COLO668 (cell line): ENCODE data around the gene SEMA3A.

Source experiments
- DNase-seq: peaks from one replicate; lab custom pipeline; 2025; ENCODE audit not compliant: unreplicated experiment; lab: John Stamatoyannopoulos, UW

The SEMA3A gene

DNA sequence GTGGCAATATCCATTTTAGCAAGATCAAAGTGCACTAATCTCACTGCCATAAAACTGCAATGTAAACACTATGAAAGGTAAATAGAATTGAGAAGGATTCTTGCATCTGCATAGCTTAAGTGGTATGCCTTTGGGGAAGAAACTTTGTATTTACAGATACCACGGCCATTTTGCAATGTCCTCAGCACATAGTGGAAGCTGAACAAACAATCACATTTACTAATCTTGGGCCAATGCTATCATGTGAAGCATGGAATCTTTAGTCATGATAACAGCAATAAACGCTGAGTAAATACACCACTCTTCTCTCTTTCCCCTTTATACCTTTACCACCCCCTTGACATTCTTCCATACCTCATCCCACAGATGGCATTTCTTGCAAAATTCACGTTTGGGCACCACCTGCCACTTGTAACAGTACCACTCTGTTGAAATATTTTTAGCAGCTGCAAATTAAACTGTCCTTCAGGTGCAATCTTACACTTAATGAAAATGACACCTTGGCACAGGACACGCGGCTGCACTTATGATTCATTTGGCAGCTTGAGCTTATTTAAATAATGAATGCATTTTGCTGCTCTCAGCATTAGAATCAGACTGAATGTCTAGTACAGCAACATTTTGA is 171.8 kb downstream of the SEMA3A start:
- peak; percentile 55 for DNase-seq

DNA sequence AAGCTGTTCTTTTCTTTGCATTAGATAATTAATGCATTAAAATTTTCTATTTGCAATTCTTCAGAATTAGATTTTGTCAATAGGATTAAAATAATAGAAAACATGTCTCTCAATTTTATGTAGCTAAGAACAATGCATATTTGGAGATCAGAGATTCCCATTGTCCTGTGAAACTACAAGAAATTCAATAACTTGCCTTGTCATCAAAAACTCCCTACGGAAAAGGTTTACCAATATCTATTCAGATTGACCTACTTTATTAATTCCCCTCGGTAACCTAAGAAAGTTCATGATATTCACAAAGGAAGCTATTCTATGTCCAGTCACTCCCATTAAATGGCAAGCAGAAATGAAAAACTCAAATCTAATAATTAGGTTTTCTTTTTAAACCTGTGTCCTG is 172.6 kb downstream of the SEMA3A start:
- DNase-seq: no peak

DNA sequence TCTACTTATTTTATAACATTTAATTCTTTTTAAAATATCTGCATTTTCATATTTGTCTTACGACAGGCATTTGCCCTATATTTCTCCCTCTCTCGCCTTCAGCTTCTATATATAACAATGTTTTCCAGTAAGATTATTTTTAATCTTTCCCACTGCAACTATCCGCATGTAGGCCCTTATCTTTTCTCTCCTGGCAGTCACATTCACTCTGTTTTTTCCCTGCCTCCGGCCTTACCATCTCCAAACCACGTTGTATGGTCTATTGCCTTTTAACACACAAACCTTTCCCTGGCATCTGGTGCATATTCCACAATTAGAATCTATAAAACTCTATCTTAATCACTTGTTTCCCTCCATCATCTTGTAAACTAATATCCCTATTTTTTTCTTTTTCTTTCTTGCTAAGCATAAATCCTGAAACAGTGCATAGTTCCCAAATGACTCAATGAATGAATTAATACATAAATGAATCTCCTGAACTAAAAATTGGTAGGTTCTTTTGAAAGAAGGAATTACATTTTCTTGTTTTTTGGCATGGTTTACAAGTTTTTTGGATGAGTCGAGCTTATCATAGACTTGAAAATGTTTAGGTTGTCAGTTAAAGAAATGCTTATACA is 173.2 kb downstream of the SEMA3A start:
- DNase-seq: no peak

DNA sequence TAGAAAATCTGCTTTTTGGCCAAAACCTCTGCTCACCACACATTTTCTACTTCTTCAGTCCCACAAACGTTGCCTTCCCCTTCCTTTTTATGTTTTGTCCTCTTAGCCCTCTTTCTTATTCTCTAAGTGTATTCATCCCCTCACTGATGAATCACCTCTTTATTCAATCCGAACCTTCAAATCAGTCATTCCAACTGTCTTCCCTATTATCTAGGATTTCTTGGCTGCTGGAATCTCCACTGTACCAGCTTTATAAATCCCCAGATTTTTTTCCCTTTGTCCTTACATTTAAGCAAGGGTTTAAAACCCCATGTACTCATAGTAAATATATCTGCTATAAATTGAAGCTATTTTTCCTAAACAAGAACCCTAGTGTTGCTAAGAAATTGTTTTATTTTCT is 176.9 kb downstream of the SEMA3A start:
- DNase-seq: no peak

DNA sequence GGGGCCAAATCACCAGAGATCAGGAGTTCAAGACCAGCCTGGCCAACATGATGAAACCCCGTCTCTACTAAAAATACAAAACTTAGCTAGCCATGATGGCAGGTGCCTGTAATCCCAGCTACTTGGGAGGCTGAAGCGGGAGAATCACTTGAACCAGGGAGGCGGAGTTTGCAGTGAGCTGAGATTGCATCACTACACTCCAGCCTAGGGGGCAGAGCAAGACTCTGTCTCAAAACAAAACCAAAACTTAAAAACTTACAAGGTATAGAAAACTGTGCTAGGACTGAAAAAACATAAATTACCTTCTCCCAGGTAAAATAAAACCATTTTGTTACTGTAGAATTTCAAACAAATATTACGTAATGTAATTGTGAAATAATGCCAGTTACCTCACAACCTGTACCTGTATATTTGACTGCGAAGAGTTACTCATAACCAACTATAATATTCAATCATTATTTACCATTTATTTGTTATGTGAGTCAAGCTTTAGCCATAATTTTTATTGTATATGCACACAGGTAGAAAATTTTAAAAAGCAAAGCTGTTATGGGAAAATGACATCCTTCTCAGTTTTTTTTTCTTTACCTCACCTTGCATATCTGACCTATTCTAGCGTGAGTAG is 180.9 kb downstream of the SEMA3A start:
- DNase-seq: no peak

DNA sequence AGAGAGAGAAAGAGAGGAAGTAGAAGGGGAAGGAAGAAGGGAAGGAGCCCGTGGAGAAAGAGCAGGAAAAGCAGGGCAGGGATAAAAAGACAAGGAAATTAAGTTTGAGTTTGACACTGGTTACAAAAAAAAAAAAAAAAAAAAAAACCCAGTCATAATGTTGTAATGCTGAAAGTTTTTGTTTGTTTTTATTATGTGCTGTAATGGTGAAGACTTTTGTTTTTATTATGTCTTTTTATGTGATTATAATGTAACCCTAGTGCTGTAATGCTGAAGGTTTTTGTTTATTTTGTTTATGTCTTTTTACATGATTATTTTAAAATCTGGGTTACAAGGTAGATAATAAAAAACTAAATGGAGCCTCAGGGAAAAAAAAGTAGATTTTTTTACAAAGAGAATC is 184.8 kb downstream of the SEMA3A start:
- DNase-seq: no peak

DNA sequence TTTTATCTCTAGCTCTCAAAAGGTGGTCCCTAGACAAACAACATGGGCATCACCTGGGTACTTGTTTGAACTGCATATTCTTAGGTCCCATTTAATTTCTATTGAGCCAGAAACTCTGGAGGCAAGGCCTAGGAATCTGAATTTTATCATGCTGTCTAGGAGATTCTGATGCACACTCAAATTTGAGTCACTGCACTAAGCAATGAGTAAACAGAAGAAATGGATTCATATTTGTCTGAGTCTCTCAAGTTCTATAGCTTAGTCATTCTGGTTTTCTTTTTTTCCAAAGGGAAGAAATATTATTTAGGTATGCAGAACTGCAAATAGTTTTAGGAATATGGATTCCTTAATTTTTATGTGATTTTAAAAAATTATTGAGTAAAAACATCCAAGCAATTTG is 185.5 kb downstream of the SEMA3A start:
- DNase-seq: no peak

DNA sequence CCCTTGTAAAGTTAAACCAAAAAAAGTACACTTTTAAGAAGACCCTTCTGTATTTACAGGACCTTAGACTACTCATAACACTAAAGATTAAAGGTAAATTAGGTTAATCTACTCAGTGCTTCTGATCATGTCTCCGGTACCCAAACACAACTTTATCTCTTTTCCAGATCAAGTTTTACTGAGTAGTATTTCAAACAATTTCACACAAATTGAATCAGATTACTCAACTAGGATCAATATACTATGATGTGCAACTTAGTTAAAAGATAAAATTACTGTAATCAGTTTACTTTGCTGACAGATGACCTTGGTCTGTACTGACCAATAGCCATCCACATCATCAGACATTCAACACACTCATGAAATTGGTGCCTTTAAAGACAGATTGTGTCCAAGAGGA is 191.4 kb downstream of the SEMA3A start:
- DNase-seq: no peak

DNA sequence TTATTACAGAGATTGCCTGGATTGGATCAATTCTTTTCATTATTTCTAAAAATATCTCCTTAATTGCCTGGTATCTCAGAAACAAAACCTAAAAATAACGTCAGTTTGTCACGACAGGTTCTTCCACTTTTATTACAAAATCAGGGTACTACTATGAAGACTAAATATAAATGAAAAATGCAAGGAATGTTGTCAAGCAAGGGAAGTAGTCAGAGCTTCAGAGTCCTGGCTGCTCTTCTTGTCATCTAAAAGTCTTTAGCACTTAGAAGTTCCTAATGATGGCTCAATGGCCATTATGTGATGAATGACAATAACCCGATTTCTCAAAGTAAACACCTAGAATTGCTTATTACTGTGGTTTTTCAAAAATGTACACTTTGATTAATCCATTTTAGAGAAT is 192.2 kb downstream of the SEMA3A start:
- no peak for DNase-seq

DNA sequence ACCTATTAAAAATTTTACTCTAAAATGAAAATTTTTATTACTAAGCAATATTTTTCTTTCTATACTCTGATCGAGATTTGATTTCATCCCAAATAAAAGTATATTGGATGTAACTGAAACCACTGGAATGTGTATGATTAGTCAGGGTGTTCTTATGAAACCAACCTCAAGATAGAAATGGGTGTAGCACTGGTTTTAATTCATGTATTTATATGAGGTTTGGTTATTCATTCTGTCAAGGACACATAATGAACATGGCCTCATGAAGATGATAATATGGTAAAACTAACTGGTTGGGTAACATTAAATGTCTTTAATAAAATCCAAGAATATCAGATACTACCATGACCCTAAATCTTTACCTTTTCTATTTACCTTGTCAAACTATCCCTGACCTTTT is 197.7 kb downstream of the SEMA3A start:
- DNase-seq: no peak

DNA sequence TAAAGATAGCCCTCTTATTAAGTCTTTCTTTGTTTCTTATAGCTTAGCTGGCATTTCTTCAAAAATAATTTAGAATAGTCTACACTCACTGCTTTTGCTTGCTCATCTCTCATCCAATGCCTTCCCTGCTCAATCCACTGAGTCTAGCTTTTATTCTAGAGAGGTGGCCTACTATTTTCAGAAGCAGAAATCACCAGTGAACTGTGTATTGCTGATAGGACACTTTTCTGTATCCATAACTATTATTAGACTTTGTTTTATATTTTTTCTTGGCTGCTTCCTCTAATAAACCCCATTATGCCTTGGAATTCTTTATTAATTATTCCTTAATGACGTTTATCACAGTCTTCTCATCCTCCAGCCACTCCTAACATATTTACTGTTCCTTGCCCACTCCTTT is 206.8 kb downstream of the SEMA3A start:
- no peak for DNase-seq

DNA sequence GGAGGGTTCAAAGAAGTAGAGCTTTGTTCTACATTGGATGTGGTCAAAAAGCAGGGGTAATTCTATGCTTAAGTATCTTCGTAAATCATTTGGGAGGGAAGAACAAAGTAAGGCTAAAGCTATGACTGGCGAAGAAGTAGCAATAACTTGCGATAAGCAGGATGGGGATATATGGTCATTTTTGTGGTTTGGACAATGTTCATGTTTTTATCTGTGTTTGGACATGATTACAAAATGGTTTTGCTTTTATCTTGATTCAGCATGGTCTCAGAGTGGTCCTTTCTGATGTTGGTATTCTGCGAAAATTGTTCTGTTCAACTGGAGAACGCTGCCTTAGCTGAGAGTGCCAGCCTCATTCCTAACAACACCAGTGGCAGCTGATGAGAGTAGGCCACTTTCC is 208.8 kb downstream of the SEMA3A start:
- DNase-seq: no peak

DNA sequence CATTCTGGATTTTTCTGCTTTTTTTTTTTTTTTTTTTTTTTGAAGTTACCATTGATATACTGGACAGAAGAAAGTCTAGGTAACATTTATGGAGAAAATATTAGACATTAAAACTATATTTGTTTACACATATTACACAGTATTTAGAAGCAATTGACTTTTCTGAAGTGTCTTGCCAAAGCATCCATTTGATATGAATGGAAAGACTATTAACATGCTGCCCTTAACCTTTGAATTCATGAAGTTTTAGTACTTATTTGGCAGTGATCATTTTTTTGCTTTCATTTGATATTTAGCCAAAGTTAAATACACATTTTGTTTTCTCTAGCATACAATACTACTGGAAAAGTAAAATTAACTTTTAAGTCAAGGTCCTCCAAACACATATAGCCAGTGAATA is 210.0 kb downstream of the SEMA3A start:
- no peak for DNase-seq

DNA sequence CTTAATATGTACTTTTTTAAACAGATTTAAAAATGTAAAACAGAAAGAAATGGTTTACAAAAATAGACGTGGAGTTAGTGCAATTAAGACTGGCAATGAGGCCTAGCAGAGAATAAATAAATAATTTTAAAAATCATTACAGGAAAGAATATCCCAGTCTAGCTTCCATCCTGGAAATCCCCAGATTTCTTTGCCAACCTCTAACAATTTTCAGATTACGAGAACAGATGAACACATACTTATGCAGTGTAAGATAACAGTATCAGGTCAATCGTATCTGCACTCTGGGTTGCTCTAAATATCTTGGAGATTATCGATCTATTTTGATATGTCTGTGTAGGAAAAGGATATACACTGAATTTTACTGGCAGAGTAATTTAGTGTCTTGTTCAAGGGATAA is 210.5 kb downstream of the SEMA3A start:
- DNase-seq: no peak

DNA sequence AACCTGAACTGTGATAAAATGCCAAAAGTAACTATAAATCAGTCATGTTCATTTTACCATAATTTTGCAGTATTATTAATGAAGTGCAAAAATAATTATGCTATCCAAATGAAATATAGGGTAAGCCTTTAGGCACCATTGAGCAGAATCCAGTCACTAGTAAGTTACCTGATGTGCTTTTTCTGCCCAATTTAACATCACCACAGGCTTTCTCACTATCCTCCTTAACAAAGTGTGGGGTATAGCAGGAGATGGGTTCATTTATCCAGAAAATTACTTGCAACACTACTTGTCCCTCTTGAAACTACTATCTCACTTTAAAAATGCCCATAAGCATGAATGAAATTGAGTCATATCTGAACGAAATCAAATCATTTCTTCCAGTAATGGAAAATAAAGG is 211.0 kb downstream of the SEMA3A start:
- no peak for DNase-seq

DNA sequence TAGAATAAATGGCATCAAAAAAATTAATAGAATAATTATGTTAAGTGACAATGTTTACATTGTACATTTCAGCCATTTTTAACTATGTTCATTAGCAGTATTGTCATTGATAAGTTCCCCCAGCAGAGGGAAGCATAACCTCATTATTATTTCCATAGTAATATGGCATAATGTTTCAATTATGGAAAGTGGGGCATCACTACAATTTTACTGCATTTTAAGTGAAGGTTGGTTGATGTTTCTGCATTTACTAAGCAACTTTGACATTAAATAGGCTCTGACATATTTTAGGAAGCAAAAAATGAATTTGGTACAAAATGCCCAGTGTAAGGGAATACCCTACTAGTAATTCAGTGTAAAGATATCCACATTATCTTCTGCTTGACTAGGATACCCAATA is 218.3 kb downstream of the SEMA3A start:
- no peak for DNase-seq

DNA sequence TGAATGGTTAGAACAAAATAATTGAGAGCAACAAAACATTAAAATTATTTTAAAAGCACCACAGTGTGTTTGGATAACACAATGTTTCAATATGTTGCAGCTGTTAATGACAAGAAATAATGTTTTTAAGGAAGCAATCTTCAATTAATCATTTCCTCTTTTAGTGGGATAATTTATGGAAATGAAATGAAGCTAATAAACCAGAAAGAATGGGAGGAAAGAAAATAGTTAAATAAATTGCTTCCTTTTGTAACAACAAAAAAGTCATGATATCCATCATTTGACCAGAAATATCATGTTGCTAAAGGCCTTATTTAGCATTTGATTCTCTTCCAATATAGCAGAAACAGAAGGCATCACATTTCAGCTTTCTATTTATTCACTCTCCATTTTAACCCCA is 224.5 kb downstream of the SEMA3A start:
- no peak for DNase-seq

DNA sequence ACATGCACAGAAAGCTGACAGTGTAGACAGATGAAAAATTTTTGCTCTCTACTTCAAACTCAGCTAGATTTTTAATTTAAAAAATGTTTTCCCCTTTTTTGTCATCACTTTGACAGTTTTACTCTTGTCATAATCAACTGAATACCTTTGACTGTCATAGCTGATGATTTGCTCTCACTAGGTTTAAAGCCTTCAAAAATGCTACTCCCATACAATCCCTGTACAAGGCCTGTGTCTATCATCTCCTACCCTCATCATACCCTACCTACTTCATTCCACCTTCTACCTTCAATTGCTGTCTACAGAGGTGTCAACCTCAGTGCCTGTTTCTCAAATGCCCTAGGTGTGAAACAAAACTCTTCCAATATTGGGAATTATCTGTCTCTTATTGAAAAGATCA is 230.3 kb downstream of the SEMA3A start:
- no peak for DNase-seq

DNA sequence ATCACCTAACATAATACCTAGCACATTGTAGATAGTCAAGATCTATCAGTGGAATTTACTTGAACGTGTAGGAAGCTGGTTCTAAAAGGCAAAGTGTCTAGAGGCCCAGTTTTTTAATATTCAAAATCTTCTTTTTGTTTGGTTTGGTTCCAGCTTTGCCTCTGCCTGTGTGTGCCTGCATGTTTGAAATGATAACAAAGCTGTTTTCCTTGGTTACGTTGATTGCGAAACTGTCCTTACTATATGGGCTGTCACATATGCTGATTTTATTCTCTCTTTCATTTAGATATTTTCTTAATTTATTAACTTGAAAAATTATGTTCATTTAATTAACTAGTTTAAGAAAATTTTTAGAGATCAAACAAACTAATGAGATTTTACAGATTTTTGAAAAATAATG is 237.3 kb downstream of the SEMA3A start:
- DNase-seq: no peak

DNA sequence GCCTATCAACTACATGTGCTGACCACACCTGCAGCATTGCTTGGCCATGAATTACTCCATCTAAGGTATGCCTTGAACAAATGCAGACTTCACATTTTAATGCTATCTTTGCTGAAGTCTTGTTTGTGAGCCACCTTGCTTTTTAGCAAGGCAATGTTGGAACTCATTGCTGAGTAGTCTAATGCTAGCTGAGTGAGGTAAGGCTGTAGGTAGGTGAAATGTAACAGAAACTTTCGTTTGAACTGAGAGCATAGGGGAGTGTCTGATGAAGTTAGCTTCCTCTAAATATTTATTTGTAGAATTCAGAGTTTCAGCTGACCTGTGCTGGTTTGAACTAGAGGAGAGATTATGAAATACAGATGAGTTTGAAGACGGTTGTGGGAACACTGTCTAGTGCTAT is 238.5 kb downstream of the SEMA3A start:
- no peak for DNase-seq

DNA sequence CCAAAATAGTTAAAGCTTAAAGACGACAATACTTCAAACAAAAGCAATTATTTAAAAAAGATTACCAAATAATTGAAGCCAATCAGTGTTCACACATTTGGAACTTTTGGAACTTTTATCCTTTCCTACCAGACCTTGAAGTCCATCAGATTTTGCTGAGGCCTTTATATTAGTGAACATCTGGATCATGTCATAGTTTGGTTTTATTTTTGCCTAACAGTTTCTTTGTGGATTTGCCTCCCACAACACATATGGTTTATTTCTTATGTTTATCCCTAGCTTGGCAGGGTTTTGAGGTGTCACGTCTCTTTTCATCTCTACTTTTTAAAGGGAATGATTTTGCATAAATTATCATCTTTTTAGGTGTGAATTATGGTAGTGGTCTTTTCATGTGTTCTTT is 242.4 kb downstream of the SEMA3A start:
- DNase-seq: no peak

DNA sequence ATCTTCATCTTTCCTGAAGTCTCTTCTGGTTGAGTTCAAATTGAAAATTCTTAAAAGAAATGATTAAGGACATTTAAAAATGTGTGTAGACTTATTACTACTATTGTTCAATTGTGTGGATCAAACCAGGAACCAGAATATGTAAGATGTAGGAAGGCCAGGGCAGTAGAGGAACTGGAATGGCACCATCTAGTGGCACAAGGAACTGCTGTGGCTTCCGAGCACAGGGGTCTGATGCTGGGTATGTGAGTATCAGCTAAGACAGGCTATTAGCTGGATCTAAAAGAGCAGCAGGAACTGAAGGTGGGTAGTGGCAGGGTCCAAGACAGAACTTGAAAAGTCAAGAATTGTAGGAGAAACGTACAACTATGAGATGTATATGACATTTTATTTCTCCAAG is 247.3 kb downstream of the SEMA3A start:
- DNase-seq: peak; percentile 4

DNA sequence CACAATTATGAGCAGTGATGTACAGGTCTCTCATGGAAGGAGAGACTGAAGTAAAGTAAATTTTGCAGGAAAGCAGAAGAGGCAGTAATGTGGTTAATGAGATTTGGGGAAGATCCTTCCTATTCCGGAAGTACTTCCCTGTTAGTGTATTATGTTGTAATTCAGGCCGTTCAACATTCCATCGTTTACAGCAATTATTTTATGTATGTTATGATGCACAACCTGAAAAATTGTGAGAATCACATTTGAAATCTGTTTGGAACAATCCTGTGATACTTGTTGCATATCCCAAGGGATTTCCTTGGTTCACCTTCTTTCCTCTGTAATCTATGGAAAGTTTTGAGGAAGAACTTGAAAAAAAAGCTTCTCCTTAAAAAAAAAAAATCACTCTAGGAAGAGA is 247.8 kb downstream of the SEMA3A start:
- DNase-seq: no peak
